ENCODE measurements around the gene PARP12. TPM values are rescaled to one million over a fixed set of nuclear protein-coding genes. Genes with fewer than 3 reads are reported as not detected.

PARP12 gene
- total RNA-seq, 1 donor from 2014 or later, result 37.9 TPM

DNA sequence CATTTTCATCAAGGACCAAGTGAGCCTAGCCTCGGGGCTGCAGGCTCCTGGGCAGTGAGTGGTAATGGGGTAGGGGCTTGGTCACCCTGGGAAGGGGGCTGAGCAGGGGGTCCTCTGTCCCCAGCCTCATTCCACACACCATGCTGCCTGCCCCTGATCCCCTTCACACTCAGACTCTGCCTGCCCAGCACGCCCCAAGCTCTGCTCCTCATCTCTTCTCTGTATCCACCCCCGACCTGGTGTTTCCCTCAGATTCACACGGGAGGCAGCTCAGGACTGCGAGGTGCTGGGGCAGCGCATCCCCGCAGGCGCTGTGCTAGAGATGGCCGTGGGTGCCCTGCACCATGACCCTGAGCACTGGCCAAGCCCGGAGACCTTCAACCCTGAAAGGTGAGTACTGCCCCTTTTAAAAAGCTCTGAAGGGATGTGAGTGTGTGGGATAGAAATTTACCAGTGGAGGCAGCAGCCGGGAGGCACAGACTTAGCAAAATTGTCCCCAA is 47.2 kb downstream of the PARP12 start:
- DNase-seq (ENCODE audit: low read depth), result no peak

DNA sequence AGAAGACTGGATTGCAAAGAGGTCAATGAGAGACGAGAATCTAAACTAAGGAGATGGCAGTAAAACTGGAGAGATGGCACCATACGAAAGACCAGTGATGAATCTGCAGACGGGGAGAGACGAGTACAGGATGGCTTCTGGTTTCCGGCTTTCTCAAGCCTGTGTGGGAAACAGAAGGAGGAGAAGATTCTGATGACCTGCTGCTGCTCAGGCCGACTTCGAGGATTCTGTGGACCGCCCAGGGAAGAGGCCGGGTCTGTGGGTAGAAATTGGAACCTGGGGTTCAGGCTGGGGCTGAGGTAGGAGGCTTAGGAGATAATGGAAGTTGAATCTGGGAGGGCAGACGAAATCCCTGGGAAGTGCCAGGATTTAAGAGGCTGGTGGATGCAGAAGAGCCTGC is 48.6 kb downstream of the PARP12 start:
- DNase-seq (ENCODE audit: low read depth), result no peak

DNA sequence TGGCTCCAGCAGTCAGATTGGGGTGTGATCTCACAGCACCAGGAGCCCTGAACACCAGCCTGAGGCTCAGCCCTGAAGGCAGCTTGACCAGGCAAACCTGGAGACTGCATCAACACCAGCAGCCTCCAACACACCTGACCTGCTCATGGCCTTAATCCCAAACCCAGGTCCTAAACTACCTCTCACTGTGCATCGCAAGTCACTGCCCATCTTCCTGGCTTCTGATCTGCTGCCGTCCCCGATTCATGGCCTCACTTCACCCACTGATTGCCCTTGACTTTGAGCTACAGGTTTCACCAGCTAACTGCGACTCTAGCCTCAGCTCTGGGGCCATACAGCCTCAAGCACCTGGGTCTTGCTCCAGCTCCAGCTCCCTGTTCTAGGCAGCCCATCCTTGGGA is 49.1 kb downstream of the PARP12 start:
- DNase-seq (ENCODE audit: low read depth), result no peak

DNA sequence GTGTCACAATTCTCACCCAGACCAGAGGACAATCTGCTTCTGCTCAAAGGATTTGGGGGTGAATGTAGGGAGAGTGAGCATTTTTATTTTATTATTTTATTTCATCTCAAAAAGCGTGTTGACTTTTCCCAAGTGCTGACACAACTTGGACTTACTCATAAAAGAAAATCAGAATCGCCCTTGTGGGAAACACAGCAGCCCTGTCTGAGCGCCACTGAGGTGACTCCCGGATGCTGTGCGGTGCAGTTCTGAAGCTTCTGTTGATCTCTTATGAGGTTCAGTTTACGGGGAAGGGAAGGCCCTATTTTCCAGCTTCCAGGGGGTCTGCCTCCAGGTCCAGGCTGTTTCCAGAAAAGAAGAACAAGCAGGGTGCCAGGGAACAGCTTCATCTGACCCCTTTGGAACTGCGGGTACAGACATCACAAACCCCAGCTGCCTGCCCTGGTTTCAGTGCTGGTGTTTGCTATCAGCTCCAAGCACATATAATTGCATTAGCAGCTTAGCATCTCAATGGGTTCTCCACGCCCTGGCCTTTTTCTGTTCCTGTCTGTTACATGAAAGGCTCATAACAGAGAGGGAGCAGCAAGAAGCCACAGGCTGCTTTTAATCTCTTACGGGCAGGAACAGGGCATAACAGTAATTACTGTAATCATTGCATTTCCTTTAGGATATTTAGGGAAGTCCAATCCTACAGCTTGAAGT is 52.4 kb downstream of the PARP12 start:
- no peak for DNase-seq (ENCODE audit: low read depth)

DNA sequence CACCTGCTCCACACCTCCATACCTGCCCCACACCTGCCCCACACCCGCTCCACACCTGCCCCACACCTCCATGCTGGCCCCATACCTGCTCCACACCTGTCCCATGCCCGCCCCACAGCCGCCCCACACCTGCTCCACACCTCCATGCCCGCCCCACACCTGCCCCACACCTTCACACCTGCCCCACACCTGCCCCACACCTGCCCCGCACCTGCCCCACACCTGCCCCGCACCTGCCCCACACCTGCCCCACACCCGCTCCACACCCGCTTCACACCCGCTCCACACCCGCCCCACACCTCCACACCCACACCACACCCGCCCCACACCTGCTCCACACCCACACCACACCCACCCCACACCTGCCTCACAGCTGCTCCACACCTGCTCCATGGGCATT is 53.0 kb downstream of the PARP12 start:
- no peak for DNase-seq (ENCODE audit: low read depth)

DNA sequence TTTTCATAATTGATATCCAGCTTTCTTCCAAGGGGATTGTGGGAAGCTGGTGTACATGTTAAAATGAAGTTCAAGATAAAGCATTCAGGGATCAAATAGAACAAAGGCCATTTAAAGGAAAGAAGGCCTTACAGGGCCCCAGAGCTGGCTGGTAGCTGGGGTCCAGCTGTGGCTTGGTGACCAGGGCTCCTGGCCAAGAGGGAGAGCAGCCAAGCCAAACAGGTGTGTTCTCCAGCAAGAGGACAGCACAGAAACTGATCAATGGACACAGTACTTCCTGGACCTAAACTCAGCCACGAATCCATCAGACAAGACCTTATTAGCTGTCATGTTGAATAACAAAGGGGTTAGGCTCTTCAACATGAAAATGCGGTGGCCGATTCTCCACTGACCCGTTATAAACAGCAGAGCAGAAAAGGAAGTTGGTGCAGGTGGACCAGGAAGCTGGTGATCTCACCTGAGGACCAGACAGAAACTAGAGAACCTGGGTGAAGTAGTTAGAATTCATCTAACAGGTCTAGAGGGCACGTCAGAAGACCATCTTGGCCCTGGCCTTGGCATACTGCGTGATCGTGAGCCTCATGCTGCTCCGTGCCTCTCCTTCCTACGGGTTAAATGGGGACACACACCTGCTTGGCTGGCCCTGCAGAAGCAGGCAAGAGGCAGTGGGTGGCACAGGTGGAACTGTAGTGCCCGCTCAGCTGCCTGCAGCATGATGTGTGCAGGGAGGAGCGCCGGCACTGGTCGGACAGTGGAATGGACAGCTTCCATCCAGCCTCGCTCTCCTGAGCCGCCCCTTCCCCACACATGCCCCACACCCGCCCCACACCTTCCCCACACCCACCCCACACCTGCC is 53.8 kb downstream of the PARP12 start:
- DNase-seq (ENCODE audit: low read depth), result no peak

DNA sequence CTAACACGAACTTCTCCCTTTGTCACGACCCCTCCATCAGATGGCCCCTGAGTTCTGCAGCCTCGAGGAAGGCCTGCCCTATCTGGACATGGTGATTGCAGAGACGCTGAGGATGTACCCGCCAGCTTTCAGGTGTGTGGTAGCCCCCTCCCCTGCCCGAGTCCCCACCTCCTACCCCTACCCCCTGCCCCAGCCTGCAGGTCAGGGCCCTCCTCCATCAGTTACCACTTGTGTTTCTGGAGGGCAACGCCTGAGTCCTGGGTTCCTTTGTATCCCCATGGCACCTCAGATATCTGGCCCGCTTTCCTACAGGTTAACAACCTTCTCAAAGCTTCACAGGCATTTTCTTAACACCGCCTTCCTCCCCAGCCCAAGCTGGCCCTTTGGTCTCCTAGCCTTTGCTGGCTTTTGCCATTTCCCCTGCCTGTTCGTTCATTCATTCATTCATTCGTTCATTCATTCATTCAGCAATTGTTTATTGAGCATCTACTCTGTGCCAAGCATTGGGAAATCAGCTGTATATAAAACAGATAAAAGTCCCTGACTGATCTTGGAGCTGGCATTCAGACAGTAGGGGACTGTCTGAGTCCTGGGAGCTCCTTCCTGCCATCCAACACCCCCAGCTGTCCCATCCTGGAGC is 55.6 kb downstream of the PARP12 start:
- DNase-seq (ENCODE audit: low read depth), result no peak

DNA sequence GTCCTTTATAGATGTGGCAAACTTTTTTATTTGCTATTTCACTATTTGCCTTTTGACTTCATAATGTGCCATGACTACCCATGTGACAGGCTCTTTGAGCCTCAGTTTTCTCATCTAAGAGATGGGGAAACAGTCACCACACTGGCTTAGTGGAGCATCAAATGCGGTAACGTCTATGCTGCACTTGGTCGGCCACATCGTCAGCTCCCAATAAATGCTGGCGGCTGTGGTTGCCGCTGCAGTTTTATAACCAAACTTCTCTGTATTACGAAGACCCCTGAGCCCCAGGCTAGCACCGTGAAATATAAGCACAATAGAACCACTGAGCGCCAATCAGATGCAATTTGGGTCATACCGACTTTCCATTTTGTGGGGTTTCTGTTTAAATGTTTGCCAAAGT is 56.2 kb downstream of the PARP12 start:
- DNase-seq (ENCODE audit: low read depth), result no peak

DNA sequence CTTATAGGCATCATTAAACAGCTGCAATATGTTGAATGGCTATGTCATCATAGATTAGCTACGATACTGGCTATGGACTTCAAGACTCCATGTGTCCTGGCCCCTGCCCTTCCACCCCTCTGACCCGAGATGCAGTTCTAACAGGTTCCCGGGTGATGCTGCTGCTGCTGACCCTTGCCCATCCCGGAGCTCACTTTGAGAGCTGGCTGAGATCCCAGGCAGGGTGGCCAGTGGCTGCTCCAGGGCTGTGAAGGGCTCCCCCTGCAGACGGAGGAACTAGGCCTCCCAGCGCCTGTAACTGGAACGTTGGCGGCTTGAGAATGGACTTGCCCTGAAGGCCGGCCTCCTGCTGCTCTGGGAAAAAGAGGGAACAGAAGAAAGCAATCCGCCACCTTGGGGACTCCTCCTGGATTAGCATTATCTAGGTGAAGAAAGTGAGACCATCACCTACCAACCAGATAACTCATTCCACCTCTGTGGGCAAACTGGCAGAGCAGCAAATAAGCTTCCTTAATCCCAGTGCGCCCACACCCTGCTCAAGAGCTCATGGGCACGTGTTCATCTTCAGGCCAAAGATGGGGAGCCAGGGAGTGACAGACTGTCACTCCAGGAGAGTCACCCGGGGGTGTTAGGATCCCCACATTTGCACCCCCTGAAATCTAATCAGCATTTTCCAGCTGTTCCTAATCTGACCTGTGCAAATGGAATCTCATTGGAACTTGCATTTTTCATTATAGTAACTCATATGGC is 56.8 kb downstream of the PARP12 start:
- DNase-seq (ENCODE audit: low read depth), result peak; percentile 28

DNA sequence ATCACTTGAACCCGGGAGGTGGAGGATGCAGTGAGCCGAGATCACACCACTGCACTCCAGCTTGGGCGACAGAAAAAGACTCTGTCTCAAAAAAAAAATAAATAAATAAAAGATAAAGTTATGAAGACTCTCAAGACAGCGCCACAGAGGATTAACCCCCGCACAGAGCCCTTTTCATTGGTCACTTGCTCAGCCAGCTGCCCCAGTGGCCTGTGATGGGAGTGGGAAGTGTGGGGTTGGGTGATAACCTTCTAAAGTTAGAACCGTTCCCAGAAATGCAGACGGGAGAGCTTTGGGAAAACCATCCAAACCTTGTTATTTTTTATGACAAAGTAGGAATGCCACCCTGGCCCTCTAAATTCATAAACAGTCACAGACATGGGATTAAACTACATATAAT is 57.4 kb downstream of the PARP12 start:
- no peak for DNase-seq (ENCODE audit: low read depth)

DNA sequence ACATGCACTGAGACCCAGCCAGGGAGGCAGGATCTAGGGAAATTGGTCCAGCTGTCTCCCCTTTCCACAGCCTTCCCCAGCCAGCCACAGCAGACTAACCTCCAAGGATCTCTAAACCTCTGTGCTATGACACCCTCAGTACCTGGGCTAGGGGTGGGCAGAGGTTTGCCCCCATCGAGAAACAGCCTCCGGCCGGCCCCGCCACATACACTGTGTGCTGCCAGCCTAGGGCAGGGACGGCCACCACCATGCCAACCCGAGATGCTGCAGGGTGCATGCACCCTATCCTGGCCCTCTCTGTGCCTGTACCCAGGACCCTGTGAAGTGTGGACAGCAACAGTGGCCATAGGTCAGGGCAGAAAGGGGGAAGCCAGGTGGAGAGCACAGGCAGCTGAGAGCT is 58.1 kb downstream of the PARP12 start:
- DNase-seq (ENCODE audit: low read depth), result no peak

DNA sequence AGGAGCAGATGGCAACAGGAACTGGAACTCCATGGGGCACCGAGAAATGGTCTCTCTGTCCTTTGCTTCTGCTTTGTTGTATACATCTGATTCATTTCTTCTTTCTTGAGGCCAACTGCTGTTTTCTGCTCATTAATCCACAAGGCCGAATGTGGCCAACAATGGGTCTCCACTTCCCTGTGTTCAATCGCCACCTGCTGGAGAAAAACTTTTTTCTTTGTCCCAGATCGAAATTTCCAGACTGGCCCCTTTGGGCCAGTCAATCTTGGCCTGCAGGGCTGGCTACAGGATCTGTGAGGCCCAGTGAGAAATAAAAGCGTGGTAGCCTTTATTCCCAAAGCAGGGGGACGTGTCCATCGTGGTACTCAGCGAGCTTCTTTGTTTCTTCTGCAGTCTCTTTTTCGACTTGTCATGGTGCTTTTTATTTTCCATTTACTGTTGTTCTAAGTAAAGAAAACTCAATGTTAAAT is 58.8 kb downstream of the PARP12 start:
- DNase-seq (ENCODE audit: low read depth), result peak; percentile 51

DNA sequence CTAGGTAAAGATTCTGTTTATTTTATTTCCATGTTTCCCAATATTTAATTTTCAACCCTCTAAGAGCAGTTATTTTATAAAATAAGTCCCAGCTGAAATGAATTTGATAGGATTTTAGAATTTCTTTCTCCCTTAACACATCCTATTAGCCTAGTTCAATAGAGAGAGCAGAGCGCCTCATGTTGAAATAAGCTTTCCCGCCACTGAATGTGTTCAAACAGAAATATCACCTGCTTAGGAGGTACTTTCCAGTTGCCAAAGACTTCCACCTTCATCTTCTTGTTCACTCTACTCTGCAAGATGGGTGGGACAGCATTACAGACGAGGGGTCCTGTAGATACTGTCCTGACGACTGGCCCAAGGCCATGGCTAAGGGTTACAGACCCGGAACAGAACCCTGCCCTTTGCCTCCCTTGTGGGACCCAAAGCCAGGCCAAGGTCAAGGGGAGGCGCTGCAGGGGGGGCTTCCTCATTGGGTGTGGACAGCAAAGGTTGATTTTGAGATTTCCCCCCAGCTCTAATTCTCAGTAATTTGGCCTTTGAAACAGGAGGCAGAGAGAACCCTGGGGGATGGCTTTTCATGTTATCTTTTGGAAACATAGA is 62.0 kb downstream of the PARP12 start:
- DNase-seq (ENCODE audit: low read depth), result no peak

DNA sequence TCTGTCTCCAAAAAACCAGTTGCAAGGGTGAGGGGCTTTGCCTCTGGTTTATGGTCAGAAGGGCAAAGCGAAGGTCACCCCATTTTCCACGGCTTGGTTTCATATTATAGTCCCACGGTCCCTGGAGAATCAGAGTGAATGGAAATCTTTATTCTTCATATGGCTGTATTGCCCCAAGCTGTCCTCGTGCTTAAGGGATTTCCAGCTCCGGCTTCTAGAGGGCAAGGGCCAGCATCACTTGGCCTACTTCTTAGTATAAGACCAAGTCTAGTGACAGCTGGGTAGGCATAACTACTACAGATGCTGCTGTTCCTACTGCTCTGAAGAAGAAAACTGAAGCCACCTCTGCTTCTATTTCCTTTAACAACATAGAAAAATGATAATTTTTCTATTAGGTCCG is 63.2 kb downstream of the PARP12 start:
- no peak for DNase-seq (ENCODE audit: low read depth)

DNA sequence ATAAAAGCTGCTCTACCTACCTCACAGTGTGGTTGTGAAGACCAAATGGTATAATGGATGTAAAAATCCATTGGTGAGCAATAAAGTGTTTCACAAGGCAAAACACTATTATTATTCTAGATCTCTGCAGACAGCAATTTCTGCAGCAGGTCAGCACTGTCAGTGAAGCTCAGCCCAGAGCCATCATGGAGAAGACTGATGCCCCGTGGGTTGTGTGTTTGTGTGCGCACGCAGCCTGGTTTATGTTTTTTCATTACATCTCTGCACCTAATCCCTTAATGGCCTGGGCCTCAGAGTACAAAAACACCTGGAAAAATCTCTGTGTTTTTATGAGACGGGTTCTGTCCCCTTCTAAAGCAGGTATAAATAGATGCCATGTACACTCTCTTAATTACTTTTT is 64.2 kb downstream of the PARP12 start:
- no peak for DNase-seq (ENCODE audit: low read depth)

DNA sequence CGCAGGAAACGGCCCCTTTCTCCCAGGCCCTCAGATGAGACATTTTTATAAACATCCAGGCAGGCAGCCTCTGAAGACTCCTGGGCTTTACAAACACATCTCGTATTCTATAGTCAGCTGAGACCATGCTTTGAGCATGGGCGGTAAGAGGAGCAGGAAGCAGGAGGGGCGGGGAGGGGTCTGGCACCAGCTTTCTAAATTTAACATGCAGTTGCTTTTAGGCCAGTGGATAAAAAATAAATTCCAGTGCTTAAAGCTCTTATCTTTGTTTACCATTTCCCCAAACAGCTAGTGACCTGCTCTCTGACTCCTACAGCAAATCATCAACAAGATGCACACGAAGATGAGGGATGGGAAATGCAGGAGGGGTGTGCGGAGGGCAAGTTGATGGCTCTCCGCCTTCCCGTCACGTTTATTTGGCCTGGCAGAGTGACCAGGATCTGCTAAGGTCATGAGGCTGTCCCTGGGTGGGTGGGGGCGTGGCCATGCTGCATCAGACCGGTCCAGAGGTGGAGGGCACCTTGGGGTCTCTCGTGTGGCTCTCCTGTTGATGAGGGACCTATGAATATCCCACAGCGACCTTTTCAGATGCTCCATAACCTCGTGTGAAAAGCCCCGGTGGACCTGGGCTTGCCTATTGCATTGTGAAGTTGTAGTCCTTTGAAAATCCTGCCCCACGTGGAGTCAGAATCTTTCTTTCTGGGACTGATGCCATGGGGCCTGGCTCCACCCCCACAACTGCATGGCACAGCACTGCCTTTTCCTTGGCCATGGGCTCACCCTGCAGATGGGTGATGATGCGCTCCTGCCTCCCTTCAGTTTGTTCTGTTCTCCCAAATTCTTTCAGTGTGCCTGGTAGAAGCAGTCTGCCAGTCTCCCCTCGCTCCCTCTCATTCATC is 67.5 kb downstream of the PARP12 start:
- peak; percentile 52 for DNase-seq (ENCODE audit: low read depth)

DNA sequence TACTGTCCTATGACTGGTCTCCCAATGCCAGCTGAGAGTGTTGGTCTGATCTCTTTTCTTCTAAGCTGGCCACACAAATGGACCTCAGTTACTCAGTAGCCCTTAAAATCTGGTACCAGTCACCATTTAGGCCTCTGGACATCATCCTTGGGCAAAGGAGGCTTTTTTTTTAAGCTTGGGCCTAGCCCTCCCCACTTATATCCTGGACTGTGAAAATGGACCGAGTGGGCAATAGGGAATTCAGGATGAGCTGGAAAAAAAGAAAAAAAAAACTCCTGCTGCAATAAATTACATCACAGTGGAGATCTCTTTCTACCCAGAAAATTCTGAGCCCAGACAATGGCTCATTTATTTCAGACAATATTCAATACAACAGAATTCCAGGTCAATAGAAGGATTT is 68.4 kb downstream of the PARP12 start:
- no peak for DNase-seq (ENCODE audit: low read depth)

DNA sequence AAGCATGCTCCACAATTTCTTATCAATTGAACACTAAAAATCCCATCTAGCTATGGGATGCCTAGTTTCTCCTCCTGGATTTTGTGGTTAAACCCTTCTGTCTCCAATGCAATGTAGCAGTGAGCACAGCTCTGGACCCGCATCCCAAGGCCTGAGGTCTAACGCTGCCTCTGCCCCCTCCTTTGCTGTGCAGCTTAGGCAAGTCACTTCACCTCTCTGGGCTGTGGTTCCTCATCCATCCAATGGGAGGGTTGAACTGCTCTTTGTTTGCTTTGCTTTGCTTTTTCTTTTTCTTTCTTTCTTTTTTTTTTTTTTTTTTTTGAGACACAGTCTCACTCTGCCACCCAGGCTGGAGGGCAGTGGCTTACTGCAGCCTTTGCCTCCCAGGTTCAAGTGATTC is 69.2 kb downstream of the PARP12 start:
- DNase-seq (ENCODE audit: low read depth), result no peak

DNA sequence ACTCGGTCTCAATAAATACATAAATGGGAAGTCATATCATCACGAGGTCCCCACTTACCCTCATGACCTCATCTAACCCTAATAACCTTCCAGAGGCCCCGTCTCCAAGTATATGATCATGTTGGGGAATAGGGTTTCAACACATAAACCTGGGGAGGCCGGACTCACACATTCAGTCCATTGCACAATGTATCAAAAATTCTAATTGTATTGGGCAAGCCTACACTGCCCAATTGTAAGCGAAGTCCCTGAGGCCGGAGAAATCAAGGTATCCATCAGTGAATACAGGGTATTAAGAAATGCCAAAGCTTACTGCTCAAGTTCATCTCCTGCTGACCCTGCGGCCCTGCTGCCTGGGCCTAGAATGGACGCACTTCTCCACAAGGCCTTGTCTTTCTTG is 69.6 kb downstream of the PARP12 start:
- no peak for DNase-seq (ENCODE audit: low read depth)

DNA sequence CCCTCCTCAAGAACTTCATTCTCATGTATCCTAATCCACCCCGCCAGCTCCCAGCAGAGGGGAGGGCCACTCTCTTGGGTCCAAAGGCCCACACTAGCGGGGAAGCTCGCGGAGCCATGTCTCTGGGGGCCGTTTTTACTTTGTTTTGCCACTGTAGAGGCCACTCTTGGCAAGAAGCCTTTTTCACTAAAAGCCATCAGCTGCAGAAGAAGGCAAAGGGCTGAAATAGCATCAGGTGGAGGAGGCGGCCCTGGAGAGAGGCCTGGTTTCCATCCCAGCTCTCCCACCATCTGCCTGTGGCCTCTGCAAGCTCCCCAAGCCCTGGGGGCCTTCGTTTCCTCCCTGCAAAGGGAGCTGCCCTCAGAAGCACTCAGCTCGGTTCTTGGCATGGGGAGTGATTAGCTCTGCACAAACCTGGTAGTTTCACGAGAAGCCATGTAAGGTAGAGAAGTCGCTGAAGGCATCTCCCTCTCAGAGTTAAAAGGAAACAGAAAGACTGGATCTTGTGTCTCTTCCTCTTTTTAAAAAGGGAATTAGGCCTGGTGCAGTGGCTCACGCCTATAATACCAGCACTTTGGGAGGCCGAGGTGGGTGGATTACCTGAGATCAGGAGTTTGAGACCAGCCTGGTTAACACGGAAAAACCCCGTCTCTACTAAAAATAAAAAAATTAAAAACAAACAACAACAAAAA is 70.3 kb downstream of the PARP12 start:
- no peak for DNase-seq (ENCODE audit: low read depth)
